Stromal cell of bone marrow (primary cell): ENCODE data around the gene DTD2.
A peak's percentile ranks its signal among the peaks of the same experiment; 100 is the strongest.
"Not testable (repeated sequence)": the region's sequence is repeated elsewhere in the genome, so short reads cannot be mapped to it uniquely, and the experiment has no call there.

Experiments
- DNase-seq: peaks from one replicate; pipeline ENCODE4 v3.0.0-alpha.2; 2012; ENCODE audit warnings: low read depth

DTD2 gene

DNA sequence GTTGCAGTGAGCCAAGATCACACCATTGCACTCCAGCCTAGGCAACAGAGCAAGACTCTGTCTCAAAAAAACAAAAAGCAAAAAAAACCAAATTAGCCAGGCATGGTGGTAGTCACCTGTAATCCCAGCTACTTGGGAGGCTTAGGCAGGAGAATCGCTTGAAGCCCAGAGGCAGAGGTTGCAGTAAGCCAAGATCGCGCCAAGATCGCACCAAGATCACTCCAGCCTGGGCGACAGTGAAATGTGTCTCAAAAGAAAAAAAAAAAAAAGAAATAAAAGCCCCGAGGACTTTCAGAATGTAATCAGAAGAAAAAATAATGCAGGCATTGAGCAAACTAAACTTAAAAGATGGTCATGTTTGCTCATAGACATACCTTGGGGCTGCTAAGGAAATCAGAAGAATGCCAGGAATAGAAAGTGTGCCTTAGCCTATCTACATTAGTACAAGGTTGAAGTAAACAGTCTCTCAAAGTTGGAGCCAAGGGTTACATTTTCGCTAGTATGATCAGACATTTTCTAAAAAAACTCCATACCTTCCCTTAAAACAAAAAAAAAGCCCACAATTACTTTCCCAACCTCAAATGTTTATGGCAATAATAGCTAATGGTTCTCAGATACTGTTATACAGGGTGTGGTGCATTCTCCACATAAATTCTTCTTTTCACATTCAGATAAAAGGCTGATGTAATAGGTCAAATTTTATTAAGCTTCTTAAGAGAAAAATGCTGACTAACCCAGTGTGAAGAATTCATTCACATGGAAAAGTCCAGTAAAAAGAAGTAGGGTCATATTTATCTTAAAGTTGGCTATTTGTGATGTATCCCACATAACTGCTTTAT is 15.8 kb downstream of the DTD2 start:
- no peak for DNase-seq

DNA sequence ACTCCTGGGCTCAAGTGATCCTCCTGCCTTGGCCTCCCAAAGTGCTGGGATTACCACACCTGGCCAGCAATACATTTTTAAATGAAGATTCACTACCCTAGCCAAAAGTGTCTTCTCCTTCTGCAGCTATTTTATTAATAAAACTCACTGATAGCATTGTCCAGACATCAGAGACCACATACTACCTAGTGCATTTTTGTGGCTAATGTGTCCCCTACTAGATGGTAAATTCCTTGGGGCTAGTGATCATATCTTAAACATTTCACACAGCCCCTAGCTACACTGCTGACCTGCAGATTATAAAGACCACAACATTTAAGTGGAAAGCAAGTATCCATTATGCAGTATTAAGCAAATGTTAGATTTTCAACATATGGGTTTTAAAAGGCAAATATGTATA is 17.0 kb downstream of the DTD2 start:
- DNase-seq = no peak

DNA sequence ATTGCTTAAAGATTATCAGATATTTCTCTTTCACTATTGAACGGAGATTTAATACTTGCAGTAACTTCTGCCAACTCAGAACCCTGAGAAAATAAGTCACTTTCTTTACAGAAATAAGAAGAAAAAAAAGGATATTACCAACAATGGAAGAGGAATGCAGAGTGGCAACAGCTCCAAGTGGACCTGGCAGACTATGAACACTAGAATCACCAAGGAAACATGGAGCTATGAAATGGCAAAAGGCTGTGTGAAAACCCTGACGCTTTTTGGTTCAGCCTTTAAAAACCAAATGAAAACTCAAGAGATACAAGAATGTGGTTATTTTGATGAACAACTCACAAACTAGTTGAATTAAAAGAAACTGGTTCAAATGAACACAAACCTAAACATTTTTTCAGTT is 17.7 kb downstream of the DTD2 start:
- DNase-seq = no peak

DNA sequence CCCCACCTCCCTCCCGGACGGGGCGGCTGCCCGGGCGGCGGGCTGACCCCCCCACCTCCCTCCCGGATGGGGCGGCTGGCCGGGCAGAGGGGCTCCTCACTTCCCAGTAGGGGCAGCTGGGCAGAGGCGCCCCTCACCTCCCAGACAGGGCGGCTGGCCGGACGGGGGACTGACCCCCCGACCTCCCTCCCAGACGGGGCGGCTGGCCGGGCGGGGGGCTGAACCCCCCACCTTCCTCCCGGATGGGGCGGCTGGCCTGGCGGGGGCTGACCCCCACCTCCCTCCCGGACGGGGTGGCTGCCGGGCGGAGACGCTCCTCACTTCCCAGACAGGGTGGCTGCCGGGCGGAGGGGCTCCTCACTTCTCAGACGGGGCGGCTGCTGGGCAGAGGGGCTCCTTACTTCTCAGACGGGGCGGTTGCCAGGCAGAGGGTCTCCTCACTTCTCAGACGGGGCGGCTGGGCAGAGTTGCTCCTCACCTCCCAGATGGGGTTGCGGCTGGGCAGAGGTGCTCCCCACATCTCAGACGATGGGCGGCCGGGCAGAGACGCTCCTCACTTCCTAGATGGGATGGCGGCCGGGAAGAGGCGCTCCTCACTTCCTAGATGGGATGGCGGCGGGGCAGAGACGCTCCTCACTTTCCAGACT is 20.1 kb downstream of the DTD2 start:
- DNase-seq = not testable (repeated sequence)

DNA sequence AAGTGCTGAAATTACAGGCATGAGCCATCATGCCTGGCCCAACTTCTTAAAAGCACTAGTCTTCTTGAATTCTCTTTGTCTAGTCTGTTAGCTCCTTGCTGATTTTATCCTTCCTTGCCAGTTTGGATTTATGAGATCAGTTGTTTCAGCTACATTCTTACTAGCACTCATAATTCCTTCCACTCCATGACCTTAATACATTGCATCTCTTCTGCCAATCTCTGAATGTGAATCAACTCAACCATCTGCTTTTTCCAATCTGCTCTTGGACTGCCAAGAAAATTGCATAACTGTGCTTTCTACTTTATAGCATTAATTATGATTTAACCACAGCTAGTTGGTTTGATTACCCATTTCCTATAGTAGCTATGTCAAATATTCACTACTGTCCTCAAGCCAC is 22.0 kb downstream of the DTD2 start:
- peak; percentile 76 for DNase-seq

DNA sequence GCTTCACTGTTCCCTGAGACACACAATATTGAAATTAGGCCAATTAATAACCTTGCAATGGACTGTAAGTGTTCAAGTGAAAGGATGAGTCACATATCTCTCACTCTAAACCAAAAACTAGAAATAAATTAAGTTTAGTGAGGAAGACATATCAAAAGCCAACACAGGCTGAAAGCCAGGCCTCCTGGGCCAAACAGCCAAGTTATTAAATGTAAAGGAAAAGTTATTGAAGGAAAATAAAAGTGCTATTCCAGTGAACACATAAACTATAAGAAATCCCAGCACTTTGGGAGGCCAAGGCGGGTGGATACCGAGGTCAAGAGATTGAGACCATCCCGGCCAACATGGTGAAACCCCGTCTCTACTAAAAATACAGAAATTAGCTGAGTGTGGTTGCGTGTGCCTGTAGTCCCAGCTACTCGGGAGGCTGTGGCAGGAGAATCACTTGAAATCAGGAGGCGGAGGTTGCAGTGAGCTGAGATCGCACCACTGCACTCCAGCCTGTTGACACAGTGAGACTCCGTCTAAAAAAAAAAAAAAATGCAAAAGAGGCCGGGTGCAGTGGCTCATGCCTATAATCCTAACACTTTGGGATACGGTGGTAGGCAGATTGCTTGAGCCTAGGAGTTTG is 26.6 kb downstream of the DTD2 start:
- DNase-seq = no peak

DNA sequence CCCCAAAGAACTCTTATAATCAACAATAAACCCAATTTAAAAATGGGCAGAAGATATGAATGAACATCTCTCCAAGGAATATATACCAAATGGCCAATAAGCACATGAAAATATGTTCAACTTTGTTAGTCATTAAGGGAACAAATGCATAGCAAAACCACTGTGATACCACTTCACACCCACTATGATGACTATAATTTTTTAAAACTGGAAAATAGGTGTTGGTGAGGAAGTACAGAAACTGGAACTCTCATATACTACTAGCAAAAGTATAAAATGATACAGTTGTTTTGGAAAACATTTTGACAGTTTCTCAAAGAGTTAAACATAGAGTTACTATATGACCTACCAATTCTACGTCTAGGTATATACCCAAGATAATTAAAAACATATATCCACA is 27.5 kb downstream of the DTD2 start:
- no peak for DNase-seq

DNA sequence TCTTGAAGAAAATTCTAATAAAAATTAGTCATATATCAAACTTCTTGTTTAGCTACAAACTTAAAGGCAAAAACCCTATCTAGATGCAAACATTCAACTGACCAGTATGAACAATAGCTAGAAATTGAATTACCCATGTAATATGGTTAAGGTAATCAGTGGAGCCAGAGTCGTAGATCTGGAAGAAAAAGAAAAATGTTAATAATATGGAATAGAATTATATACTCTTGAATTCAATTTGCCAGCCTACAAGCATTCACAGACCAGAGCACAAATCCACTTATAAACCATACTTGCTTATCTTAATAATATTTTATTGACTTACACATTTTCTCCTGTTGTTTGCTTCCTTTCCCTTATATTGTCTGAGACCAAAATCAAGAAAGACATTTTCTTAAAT is 29.3 kb downstream of the DTD2 start:
- DNase-seq = no peak

DNA sequence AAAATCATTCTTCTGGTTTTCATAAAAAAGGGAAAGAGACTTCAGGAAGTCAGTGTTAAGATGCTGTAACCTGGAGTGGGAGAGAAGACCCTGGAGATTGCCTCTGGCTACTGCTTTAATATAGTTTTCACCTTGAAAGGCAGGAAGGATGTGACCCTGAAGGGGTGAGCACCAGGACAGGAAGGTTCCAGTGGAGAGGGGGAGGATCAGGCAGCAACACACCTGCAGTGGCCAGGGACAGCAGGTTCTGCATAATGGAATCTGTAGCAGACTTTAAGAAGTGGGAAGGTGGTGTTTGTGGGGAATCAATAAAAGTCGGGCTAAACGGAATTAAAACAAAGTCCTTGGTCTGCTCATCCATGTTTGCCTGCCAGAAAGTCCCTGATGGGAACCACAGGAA is 30.6 kb downstream of the DTD2 start:
- DNase-seq = no peak

DNA sequence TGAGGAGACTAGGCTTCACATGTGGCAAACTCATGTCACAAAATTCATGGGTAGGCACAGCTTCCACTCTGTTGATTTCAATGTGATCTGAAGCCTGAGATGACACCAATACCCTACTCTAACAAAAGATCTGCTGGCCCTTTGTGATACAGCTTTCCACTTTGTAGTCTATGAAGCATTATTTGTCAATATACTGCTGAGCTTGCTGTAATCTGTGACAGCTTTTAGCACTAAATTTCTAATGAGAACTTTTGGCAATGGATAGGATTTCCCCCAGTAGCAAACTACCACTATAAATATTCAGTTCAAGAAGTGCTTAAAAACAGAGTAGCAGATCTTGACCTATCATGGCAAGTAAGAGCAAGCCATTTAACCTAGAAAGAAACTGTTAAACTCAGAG is 31.4 kb downstream of the DTD2 start:
- no peak for DNase-seq

DNA sequence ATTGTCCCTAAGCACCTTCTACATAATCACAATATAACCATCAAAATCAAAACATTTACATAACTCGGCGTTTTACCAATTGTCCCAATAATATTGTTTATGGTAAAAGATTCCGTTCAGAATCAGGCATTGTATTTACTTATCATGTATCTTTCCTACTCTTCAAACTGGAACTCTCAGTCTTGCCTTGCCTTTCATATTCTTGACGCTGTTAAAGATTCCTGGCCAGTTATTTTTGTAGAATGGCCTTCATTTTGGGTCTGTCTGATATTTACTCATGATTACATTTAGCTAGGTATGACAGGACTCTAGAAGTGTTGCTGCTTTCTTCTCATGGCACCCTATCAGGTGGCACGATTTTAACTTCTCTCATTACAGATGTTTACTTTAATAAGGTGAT is 36.1 kb downstream of the DTD2 start:
- DNase-seq = no peak

DNA sequence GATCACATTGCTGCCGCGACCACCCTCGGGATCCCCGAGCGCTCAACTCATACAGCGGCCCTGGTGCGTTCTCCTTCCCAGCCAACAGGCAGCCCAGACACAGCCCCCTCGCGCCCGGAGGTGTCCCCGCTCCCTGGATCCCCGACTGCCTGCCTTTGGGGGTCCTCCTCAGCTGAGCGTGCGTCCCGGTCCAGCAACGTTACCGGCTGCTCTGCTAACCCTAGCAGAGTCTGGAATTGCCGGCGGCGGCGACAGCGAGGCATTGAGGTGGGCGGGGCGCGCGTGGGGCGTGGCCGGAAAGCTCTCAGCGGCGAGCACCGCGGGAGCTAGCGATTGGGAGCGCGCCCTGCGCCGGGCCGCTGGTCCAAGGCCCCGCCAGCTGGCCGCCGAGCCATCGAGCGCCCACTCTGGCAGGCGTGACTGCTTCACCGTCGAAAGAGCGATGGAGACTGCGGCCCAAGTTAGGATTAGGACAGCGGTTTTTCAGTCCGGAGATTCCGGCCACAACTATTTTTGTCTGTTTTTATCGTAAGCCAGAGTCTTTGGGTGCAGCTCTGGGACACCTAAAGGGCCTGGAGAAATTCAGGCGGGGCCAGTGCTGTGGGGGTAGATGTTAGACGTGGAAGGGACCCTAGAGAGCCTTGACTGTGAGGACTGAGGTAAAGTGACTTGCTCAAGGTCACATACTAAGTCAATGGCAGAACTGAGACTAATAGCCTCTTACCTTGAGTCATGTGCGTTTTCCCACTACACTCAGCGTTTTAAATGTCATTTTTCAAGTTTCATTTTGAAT is 36.8 kb downstream of the DTD2 start, which contains the start of gene HEATR5A:
Gene HEATR5A (minus strand): TSS at position 232 of the 793 bp plus-strand sequence. CDS start 17,575 bp downstream, outside the sequence.
- DNase-seq = peak; percentile 93

DNA sequence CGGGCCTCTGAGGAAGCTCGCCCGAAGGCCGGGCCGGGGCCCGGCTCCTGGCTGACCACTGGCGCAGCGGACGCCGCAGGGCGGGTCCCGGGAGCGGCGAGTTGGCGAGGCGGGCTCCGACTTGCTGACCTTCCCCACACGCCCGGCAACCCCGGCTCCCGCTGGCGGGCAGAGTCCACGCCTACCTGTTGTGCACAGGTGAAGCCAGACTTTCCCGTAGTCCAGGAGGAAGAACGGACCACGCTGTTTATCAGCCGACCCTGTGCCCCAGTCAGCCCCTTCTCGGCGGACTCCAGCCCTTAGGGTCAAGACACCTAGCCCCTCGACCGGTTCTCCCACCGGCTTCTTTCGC is 37.4 kb downstream of the DTD2 start:
- DNase-seq = no peak

DNA sequence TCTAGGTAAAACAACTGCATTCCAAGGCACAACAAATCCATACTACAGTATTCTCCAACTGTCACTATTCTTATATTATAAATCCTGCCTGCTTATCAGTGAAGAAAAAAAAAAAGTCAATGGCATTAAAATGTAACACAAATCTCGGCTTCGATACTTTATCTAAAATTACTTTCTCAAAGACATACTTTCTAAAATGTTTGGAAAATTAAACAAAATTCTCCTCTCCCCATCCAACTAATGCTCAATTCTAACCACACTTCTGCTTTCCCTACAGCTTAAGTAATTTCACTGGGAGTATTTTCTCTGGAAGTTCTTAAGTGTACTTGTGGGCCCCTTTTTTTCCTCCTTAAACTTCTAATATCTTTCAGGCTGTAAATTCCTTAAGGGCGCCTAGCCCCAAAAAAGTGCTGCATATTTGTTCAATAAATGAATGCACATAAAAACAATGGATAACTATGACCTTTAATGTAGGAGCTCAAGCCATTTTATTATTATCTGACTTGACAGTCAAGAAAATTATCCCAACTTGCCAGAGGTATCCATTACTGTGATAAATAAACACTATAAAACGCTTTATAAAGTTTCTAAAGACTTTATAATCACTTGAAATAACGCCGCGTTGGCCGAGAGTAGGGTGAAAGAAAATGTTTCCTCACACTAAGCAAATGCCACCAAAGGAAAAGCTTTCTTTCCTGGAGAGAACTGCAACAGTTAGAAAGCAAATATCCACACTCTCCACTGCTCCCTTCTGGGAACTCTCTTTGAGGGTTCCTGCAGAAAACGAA is 37.9 kb downstream of the DTD2 start:
- no peak for DNase-seq

DNA sequence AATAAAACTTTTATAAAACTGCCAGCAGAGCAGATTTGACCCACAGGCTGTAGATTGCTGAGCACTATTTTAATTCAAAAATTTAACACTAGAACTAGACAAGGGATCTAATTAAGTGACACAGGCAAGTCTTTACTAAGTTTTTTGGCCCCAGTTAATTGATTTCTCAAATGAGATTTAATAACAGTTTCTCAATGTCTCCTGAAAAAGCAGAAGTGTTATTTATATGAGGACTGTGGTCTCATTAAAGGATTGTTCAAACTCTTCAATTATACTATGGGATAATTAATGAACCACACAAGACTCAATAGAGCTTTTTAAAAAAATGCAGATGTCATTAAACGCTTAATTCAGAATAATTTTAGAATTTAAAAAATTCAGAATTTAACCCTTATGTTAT is 38.9 kb downstream of the DTD2 start:
- DNase-seq = no peak

DNA sequence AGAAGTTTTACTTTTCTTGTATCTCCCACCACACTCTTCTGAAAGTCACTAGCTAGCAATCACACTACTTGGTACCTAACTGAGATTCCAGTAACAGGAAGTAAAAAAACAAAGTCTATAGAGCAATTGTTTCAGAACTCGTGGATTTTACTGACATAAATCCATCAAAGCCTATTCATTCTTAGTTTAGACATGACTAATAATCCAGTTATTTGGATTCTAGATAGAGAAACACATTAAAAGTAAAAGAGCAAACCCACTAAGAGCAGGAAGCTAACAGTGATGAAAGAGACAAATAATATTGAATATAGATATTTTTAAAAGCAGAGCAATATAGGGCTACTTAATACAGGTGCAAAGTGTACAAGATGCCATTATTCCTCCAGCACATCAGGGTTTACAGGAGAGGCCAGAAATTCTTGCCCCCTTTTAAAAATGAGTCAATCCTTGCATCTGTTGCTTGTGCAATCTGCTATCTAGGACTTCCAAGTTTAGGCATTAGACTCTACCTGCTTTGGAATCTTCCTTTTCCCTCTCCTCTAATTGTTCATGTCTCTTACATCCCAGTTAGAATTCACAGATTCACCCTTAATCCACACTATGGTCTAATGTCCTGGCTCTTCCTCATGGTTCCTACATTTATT is 43.0 kb downstream of the DTD2 start:
- DNase-seq = no peak

DNA sequence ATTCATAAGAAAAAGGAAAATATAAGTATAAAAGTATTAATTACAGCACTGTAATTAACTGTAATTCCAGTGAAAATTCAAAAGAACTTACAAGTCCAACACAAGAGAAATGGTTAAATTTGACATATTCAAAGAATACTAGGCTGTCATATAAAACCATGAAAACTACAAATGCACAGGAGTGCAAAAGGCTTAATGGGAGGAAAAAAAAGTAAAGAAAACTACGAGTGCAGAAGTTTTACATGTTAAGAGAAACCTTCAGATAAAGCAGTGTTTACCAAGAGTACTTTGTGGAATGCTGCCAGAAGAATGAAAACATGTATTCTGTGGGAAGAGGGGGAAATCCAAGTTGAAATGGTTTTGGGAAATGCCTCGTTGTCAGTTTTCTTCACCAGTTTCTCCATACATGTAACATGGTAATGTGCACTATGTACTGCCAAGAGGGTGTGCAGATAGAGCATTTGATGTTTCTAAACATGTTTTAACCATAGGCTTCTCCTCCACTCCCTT is 46.0 kb downstream of the DTD2 start:
- DNase-seq = no peak

DNA sequence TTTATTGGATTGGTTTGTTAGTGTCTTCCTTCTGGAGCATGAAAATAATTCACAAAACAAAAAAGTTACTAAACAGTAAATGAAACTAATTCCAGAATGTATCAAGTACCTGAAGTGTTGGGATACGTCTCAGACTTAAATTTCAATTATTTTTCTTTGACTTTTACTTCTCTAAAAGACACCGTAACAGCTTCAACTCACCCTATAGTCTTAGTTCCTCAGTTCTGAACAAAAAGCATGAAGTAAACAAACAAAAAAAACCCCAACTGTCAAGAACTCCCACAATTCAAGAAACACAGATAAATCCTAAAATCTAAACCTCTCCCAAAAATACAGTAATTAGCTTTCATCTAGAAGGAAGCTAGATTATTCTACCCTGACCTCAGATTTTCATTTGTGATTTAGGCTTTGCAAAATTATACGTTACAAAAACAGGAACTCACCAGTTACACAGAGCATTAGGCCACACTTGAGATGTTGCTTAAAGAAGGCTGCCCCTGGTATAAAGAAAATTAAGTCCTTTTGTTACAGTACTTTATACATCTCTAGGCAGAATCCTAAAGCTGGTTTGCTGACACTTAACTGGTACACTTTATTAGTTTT is 47.2 kb downstream of the DTD2 start:
- no peak for DNase-seq

DNA sequence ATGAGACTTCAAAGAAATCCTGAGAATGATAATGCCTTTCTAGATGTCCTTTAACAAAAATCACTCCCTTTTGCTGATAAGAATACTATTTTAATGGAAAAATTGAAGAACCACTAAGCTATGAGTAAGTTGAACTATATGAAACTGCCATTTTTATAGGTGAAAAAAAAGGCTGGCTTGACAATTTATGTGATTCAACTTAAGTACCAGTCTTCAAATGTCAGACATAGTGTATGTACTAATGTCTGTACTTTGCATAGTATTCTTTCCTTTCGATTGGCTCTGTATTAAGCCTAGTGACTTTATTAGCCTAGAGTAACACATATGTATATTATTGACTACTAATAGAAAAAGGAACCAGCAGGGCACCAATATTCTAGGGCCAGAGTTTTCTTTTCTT is 48.9 kb downstream of the DTD2 start:
- no peak for DNase-seq

DNA sequence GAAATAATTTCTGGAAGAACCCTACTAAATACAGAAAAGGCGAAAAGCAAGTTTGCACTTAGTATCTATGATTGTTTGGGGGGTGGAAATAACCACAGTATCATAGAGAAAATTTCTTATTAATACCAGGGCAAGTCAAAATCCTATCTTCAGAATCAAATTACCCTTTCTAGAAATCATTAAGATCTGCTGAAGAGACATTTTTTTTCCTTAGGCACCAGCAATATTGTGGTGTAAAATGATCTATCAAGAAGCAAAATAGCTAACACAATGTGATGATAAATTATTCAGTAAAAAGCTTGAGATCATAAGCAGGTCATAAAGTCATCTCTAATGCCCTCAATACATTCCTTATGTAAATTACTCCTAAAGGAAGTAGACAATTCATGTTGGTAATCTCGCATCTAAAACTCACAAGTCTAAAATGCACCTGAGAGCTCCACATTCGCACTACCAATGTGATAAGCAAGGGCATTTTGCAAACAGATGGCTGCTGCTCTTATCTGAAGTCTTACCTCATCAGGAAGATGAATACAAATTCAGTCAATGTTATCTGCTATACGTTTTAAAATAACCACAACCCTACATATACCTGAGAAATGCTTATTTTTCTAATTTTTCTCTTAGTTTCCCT is 51.6 kb downstream of the DTD2 start:
- DNase-seq = no peak
